ENCODE measurements around the gene SPDEF.

The SPDEF gene

DNA sequence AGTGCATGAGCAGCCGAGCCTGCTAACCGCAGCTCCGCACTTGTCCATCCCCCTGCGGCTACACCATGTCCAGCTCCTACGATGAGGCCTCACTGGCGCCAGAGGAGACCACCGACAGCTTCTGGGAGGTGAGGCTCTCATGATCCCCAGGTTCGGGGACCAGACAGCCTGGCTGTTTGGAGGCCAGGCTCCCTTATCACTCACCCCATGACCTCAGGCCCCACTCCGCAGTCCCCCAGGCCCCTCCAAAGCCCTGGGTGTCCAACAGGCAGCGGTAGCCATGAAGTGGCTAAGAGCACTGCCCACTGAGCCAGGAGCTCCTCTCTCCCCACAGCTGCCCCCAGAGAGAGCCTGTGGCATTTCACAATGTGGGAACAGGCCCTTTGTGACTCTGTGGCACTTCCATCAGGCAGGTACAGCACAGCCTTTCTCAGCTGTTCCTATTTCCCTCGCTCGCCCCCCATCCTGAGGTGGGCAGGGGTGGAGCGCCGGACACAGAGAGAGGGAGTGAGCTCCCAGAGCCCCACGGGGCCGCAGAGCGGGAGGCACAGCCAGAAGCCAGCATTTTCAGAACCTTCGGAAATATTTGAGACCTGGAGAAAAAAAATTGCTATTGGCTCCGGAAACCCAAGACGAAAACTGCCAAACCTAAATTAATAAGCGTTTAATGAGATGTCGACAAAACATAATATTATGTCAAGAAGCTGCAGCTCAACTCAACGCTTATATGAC lies 29.7 kb downstream of the SPDEF start:
- DNase-seq: no peak

DNA sequence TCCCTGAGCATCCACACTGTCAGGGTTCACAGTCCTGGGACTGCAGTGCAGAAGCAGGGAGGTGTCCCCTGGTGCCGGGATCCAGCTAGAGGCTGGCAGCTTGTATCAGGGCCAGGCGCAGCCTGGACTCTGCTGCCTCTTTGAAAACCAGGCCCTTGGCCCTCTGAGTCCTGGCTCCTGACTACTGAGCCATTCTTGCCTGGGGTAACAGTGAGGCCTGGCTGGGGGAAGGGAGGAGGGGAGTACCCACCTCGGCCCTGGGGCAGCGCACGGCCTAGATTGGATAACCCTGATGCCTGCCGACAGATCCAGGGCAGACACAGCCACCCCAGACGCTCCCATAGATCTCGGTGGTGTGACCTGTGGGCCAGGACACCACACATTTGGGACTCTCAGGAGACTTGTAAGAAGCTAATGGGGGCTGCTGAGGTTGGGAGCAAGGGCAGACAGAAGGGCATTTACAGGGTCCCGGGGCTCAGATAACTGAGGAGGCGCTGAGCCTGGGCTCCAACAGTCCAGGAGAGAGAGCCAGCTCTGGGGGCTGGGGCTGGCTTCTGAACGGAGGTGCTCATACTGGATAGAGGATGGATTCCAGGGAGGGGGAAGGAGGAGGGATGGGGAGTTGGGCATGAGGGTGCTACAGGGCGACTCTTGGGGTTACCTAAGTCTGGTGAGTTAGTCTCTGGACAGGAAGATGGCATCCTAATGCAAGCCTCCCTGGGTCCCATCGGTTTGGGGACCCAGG lies 30.5 kb downstream of the SPDEF start:
- no peak for DNase-seq

DNA sequence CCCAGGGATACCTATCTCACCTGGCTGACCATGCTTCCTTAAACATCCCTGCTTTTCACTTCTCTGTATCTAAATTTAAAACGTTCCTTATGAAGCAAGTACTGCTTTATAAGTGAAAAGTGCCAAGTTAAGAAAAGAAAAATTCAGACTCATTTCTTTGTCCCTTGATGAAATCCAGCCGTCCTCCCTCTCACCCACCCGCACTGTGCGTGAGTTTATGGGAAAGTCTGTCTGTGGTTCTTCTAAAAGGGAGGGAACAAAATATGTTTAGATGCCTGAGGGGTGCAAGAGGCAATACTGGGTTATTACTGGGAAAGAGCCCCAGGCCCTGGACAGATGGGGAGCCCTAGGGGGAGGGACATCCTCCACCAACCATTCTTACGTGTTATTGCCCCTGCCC lies 31.2 kb downstream of the SPDEF start:
- DNase-seq: no peak

DNA sequence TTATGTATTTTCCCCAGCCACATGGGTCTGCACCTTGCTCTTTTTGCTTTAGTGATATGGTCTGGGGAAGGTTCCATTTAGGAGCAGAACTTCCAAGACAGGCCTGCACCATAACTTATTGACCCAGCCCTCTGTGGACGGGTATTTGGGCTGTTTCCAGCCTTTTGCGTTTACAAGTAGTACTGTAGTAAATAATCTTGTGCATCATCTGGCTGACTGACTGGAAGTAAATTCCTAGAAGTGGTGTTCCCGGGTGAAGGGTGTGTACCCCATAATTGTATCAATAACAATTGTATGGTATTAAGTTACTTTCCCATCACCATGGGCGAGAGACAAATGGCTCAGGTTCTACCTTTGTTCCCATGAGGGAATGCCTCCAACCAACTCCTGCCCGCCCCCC lies 31.6 kb downstream of the SPDEF start:
- DNase-seq: no peak

DNA sequence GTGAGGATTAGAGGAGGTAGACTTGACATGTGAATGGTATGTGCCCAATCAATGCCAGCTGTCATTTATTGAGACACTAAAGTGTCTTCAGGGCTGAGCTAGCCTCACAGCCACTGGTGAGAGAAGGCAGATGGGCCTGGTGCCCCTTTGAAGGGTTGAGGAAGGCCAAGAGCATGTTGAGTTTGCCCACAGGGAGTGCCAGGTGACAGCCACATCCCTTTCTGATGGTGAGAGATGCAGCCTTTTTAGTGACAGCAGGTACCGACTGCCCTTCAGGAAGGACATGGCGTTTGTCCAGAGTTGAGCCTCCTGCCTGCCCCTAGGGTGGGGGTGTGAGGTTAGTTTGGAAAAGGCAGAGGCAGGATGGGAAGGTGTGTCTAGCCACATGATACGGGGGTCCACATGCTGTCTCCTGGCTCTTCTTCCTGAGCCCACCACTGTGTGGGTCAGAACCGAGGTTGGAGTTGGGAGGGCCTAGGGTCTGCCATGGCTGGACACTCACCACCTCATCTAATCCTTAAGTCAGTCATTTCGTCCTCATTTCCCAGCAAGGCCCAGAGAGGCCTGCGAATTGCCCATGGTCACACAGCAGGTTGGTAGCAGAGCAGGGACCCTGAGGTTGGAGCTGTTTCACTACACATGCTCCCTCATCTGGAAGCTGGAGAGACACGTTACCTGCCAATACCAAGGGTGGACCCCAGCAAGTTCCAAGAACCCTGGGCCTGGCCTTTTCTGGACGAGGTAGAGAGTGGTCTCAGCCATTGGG lies 32.5 kb downstream of the SPDEF start:
- DNase-seq: no peak

DNA sequence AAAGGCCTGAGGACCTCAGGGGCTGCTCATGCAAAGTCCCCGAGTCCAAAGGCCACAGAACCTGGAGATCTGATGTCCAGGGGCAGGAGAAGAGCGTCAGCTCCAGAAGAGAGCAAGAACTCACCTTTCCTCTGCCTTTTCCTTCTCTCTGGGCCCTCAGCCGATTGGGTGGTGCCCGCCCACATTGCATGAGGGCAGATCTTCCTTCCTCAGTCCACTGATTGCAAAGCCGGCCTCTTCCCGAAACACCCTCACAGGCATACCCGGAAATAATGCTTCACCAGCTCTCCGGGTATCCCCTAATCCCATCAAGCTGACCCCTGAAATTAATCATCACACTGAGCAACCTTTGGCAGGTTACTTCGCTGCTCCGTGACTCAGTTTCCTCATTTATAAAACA lies 33.4 kb downstream of the SPDEF start:
- no peak for DNase-seq

DNA sequence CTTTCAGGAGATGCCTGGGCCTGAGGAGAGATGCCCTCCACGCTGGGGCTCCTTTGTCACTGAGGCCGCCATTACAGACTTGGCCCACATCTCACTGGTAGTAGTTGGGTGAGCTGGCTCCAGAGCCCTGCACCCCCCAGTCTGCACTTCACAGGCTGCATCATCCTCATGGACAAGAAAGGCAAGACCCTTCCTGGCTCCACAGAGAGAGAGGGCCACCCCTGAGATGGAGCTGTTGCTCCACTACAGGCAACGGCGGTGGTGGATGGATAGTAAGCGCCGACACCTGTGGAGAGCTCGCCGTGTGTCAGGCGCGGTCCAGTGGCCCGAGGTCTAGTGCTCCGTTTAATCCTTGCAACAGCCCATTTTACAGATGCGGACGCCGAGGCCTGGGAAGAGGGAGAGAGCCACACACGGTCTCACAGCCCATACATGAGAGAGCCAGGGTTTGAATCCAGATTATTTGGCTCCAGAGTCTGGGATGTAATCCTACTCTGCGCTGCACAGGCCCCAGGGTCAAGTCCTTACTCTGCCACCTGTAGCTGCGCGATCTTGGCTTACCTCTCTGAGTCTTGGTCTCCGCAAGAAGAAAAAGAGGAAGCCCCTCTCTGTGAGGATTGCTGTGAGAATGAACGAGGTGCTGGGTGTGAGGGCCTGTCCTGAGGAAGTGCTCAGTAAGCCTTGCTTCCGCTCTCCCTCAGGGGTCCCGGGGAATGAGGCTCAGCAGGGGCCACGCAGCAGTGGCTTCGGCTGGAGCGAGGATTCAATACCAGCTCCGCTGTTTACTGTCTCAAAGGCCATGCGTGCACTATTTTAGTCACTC lies 34.5 kb downstream of the SPDEF start:
- DNase-seq: no peak

DNA sequence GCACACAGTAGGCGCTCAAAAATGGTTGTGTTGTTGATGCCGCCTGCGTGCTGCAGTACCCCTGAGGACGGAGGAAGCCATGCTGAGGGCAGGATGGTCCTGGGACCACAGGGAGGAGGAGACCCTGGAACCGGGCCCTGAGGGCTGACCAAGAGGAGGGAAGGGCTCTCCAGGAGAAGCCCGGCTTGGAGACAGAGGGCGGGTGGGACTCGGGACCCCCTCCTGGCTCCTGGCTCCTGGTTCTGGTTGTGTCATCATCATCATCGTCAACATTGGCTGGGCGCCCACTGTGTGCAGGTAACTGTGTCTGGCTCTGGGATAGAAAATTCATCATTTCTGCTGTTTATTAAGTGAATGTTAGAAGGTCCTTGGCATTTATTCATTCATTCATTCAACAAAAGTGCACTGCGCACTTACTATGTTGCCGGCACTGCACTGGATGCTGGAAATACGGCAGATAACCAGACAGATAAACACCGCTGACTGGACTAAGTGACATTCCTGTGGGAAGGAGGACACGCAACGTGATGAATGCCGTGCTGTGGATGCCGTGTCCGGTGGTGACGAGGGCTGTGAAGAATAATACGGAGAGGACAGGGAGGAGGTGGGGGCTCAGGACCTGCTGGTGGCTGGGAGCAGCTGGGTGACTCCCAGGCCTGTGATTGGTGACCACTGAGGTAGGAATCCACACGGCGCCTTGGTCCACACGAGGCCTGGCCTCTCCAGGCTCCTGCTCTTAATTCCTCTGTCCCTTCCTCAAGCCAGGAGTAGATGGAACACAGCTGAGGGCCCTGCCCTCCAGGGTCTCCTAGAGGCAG lies 35.3 kb downstream of the SPDEF start:
- DNase-seq: no peak

DNA sequence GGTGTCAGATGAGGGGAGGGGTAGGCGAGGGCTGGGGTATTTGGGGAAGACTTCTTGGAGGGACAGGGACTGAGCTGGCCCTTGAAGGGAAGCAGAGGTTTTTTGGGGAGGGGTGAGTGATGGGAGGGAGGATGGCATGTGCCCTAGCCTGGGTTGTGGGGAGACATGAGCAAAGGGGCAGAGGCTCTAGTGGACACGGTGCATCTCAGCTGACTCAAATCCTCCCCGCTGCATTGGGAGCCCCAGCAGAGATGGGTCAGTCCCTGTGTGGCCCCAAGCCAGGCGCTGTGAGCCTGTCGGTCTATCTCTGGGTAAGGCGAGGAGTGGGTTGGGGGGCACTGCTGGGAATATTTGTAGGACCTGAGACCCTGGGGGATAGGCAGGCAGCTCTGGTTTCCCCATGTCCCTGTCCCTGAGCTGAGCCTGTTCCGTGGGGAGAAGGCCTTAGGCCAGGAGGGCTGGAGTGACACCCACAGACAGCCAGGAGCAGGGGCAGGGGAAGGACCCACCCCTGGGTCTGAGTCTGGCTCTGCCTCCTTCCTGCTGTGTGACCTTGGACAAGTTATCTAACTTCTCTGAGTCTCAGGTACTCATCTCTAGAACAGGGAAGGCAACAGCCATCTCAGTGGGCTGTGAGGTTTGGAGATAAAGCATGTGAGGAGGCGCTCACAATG lies 36.0 kb downstream of the SPDEF start:
- DNase-seq: no peak

DNA sequence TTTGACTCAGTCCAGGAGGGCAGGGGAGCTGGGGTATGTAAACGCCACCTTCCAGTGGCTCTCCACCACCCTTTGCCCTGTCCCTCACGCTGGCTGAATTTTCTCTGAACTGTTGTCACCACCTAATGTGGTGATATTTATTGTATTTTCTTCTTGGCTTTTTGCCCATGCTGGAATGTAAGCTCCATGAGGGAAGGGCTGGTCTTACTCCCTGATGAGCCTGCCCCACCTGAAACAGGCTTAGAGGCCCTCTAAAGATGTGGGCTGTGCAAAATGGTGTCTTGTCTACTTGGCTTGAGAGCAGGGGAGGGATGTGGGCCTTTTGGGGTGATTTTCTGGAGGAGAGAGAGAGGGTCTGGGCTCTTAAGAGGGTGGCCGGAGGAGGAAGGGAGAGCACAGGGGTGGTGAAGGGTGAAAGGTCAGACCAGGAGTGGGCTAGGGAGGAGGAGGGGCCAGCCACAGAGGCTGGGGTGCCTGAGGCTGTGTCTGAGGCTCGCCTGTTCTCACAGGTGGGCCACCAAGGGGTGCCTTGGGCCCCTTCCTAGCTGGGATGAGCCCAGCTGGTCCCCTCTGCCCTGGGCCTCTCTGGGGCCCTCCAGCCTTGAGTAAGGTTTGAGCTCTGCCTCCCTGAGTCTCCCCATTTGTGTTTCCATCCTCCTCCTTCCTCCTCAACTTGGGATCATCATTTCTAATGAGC lies 37.3 kb downstream of the SPDEF start:
- no peak for DNase-seq

DNA sequence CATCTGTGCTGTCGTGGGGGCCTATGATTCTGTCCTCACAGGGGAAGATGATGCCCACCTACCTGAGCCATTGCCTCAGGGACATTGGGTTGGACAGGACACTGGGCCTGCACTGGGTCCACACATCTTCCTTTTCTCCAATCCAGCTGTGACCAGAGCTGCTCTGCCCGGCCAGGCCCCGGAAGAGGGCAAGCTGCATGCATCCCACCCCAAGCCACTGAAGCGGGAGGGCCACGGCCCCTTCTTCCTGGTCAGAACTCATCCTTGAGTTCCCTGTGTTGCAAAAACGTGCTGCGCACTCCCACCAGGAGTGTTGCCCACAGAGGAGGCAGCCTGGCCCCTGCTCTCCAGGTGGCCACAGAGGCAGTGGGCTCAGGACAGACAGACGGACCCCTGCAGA lies 38.2 kb downstream of the SPDEF start:
- DNase-seq: no peak

DNA sequence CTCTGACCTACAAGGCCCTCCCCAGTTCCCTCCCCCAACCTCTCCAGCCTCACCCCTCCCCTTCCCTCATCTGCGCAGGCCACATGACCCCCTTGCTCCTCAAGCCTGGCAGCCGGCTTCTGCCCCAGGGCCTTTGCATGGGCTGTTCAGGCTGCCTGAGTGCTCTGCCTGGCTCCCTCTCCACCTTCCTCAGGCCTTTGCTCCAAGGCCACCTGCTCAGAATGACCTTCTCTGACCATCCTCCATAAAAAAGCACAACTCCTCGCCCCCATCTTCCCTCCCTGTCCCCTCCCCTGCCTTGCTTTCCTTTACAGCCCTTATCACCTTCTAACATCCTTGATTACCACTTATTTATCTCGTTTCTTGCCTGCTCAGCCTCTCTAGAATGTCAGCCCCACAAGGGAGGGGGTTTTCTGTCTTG lies 38.7 kb downstream of the SPDEF start:
- no peak for DNase-seq

DNA sequence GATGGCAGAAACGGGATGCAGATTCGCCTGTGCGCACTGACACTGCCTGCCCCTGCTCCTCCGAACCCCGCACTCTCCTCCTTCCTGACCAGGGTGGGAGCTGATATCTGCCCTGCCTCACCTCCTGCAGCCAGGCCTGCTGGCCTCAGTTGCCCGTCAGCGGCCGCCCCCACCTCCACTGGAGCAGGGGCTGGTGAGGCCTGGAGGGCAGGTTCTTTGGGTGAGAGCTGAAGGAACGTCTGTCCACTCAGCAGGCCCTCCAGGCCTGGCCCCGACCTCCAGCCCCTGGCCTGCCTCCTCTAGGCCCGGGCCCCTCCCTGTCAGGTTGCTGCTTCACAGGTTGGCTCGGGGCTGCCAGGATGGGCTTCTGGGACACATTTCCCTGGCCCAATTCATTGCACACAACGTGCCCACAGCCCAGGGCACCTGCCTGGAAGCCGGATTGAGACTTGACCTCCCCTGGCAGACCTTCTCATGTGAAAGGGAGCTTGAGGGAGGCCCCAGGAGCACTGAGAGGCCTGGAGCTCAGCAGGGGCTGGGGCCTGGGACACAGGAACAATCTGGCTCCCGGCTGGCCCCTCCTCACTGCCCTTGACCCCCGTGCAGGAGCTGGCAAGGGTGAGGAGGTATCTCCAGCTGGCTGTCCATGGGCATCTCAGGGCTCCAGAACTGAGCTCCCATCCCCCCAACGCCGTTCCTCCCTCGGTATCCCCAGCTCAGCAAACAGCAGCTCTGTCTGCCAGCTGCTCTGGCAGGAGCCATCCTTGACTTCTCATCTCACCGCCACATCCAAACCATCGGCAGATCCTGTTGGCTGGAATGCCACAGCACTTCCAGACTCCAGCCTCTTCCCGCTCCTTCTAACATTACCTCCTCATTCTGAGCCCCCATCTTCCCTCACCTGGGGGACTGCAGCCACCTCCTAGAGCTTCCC lies 39.5 kb downstream of the SPDEF start:
- no peak for DNase-seq

DNA sequence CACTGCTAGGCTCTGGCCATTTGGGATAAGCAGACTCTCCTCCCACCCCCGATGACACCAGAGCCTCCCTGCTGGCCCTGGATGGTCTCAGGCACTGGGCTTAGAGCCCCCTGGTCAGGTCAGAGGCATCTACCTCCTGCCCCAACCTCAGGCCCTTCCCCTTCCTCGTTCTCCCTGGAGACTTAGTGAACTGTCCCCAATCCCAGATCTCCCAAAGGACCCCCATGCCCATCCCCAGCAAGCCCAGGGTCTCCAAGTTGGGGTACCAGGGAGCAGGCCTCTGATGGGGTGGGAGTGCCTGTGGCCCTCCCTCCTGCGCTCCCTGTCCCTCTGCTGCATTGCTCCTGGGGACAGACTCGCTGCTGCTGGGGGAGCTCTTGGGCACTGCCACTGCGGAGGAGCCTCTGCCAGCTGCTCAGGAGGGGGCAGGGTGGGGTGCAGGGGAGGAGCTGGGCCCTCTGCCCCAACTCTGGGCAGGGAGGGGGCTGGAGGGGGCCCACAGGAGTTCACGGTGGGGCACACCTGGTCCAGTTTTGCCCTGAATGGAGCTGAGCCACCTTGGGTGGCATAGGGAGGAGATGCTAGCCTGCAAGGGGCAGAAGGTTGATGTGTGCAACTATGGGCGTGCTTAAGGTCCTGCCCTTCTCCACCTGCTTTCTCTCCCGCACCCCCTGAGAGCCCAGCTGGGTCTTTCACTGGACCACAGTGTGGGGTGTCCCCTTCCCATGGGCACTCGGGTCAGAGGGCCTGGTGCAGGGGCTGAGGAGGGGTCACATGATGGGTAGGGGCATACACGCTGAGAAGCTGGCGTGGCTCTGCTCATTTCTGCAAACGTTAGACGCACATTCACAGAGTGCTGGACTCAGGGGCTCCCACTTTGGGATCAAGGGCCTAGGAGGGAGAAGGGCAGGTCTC lies 40.4 kb downstream of the SPDEF start:
- no peak for DNase-seq

DNA sequence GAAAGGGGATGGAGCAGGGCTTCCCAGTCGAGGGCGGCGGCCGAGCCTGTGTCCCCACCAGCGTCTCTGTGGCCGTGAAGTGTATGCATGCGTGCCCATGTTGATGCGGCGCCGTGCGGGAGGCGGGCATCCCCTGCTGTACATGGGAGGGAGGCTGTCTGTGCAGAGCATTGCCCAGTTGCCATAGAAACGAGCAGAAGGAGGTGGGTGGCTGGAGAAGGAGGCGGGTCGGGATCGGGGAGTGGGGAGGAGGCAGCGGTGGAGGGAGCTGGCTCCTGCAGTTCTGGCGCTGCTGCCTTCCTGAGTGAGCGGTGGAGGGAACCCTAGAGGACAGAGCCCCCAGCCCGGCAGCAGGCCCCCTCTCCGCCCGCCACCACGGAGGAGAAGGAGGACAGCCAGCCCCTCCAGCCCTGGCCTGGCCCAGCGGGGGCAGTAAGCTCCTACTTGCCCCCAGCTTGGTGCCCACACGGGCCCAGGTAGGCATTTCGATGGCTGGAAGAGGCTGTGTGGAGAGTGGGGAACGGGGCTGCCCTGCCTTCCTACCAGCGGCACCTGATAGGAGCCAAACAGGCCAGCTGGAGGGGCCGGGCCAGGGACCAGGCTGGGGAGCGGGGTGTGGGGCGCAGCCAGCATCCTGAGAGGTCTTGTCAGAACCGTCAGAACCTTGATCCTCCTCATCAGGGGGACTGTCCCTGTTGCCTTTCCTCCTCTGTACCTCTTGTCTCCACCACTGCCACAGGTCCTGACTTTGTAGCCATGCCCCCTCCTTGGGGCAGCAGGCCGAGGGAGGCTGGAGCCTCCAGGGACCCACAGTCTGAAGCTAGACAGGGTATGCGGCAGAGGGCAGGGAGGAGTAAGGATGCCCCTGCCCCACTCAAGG lies 41.3 kb downstream of the SPDEF start:
- DNase-seq: no peak

DNA sequence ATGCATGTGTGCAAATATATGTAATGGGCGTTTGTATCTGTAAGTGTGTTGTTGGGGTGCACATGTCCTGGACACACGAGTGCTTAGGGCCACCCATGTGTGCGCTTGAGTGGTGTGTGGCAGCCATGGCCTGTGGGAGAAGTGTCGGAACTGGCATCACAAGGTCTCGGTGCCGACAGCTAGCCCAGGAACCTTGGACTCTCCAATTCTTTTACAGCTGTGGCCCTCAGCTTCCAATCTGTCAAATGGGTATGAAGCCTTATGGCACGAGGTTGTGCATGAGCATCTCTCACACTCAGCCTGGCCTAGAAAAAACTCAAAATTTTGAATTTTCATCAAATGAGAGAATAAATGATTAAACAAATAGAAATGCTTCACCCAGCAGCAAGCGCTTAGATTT lies 42.0 kb downstream of the SPDEF start:
- DNase-seq: no peak

DNA sequence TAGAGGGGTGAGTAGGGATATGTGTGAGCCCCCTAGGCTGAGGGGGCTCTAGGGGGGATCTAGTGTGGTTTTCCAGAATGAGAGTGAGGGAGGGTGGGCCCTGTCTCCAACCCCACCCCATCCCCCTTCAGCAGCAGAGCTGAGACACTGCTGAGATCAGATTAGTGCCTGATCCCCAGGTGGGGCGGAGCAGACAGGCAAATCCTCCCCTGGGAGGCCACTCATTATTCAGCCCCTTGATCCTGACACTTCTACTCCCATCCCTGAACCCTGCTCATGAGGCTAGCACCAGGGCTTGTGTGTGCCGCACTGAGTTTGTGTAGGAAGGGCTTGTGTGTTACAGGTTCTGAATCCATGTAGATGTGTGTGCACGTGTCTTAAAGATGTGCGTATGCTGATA lies 42.5 kb downstream of the SPDEF start:
- DNase-seq: no peak

DNA sequence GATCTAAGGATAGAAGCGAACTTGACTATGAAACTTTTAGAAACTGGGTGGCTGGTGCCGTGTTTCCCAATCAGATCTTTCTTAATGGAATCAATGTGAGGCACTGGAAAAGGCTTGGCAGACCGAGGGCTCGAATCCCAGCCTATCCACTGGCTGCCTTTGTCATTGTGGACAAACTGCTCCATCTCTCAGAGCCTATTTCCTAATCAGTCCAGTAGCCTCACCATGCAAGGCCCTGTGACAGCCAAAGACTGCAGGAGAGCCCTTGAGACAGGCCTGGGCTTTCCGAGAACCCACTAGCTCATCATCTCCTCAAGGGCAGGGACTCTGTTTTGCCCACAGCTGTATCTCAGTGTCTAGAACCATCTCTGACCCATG lies 43.4 kb downstream of the SPDEF start:
- no peak for DNase-seq

Measured in AML-193 (cell line).